Transverse colon (tissue), 4 donors: ENCODE results near the gene FNDC3B. TPM values are rescaled to one million over a fixed set of nuclear protein-coding genes. Genes with fewer than 3 reads are reported as not detected.

ENCODE experiments used
- DNase-seq: peaks from one replicate; pipeline ENCODE4 v3.0.0-alpha.2; 2019
- H3K27ac ChIP-seq, 4 donors: fragments of 200-600 bp; sonication (generic); 2 replicates each; pipeline ENCODE4 v1.5.1; 2016 to 2018; ENCODE audit warnings: inconsistent platforms in 4 of 4
- H3K27me3 ChIP-seq: fragments of 200-600 bp; sonication (generic); 2 replicates; pipeline ENCODE4 v1.5.1; 2017; ENCODE audit warnings: inconsistent platforms
- H3K36me3 ChIP-seq, 4 donors: fragments of 200-600 bp; sonication (generic); 2 replicates each; pipeline ENCODE4 v1.5.1; 2017 to 2019; ENCODE audit warnings: inconsistent platforms in 4 of 4
- H3K4me1 ChIP-seq, 4 donors: fragments of 200-600 bp; sonication (generic); 2 replicates each; pipeline ENCODE4 v1.5.1; 2017 to 2020; ENCODE audit warnings: inconsistent platforms in 4 of 4
- H3K4me3 ChIP-seq, 4 donors: fragments of 200-600 bp; sonication (generic); 1 replicate in 1 of 4; 2 replicates in 3 of 4; pipeline versions ENCODE4 v1.5.1 to v1.6.1; 2017 to 2019; ENCODE audit warnings: inconsistent platforms in 4 of 4
- H3K9me3 ChIP-seq, 2 donors: fragments of 200-600 bp; sonication (generic); 2 replicates each; pipeline ENCODE4 v1.5.1; 2017 to 2019; ENCODE audit warnings: inconsistent platforms in 2 of 2
- EP300 ChIP-seq: sonication (generic); formaldehyde crosslinking; IDR thresholded peaks from one replicate; pipeline ENCODE4 v1.6.1; 2017; ENCODE audit warnings: antibody characterized with exemption, low read depth
- POLR2A ChIP-seq: fragments of 450-650 bp; IDR thresholded peaks from one replicate; pipeline ENCODE4 v1.6.1; 2016; ENCODE audit warnings: antibody characterized with exemption, mild to moderate bottlenecking, moderate library complexity
- POLR2AphosphoS5 ChIP-seq, 3 donors: sonication (generic); formaldehyde crosslinking; IDR thresholded peaks; one replicate each; pipeline ENCODE4 v1.6.1; 2016; ENCODE audit warnings: antibody characterized with exemption in 3 of 3
- WGBS, 2 donors: methylation state at CpG; one replicate each; pipeline ENCODE4 v1.1.5; 2018; ENCODE audit warnings: low coverage in 1 of 2; 5-methylcytosine and 5-hydroxymethylcytosine counted together
- in situ Hi-C, 4 donors: fragments of 200-750 bp; cut with MboI; loops; one replicate each; pipeline versions ENCODE4 v1.15.0 to v1.15.1; 2017; ENCODE audit warnings: low sequenced_read_pairs in 3 of 4, low pct_ligation_motif_present in 1 of 4, low pct_unique_long_range_greater_than_20kb in 1 of 4
- intact Hi-C: fragments of 100-400 bp; cut with DNase I; formaldehyde crosslinking; loops from one replicate; pipeline ENCODE4 v1.15.1; 2023; ENCODE audit warnings: low total_unique reads
- total RNA-seq, 4 donors: library from RNA; depleted of rRNA; stranded (reverse); fragments of >200 nt; gene quantifications; one replicate each; pipeline ENCODE4 v1.1.0, GENCODE V29; 2016
- TF ChIP-seq, protein P1 (sequence below), 5 experiments: fragments of 200-600 bp in 3 of 5; fragments of 450-650 bp in 2 of 5; sonication (generic) in 3 of 5; IDR thresholded peaks; 1 replicate in 2 of 5; 2 replicates in 3 of 5; pipeline ENCODE4 v1.5.1; 2016 to 2017; ENCODE audit warnings: antibody characterized with exemption in 5 of 5, inconsistent platforms in 3 of 5, mild to moderate bottlenecking in 2 of 5, moderate library complexity in 1 of 5

FNDC3B gene
- total RNA-seq, 4 donors from 2014 or later, result 28.5 to 85.7 (median 44.5) TPM

DNA sequence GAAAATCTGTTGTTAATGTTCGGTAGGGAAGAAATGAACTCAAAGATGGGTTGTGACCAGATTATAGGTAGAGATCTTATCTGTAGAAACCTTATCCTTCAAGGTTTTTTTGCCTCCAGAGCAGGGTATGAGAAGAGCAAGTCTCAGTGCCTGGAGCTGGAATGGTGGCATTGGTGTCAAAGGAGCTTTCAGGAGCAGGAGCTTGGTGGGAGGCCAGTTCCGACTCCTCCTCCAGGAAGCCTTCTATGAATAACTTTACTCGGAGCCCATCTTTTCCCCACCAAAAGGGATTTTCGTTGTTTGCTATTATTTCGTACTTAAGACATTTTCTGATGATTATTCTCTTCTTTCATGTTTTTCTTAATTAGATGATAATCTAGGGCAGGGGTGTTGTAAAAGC is 317.0 kb downstream of the FNDC3B start:
- TF ChIP-seq EP300 (no peak), POLR2AphosphoS5 (IDR thresholded peaks at IDR 0.05) (no peak), POLR2A (no peak)
- TF ChIP-seq, protein P1, sequence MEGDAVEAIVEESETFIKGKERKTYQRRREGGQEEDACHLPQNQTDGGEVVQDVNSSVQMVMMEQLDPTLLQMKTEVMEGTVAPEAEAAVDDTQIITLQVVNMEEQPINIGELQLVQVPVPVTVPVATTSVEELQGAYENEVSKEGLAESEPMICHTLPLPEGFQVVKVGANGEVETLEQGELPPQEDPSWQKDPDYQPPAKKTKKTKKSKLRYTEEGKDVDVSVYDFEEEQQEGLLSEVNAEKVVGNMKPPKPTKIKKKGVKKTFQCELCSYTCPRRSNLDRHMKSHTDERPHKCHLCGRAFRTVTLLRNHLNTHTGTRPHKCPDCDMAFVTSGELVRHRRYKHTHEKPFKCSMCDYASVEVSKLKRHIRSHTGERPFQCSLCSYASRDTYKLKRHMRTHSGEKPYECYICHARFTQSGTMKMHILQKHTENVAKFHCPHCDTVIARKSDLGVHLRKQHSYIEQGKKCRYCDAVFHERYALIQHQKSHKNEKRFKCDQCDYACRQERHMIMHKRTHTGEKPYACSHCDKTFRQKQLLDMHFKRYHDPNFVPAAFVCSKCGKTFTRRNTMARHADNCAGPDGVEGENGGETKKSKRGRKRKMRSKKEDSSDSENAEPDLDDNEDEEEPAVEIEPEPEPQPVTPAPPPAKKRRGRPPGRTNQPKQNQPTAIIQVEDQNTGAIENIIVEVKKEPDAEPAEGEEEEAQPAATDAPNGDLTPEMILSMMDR (IDR thresholded peaks at IDR 0.05), result no peak

DNA sequence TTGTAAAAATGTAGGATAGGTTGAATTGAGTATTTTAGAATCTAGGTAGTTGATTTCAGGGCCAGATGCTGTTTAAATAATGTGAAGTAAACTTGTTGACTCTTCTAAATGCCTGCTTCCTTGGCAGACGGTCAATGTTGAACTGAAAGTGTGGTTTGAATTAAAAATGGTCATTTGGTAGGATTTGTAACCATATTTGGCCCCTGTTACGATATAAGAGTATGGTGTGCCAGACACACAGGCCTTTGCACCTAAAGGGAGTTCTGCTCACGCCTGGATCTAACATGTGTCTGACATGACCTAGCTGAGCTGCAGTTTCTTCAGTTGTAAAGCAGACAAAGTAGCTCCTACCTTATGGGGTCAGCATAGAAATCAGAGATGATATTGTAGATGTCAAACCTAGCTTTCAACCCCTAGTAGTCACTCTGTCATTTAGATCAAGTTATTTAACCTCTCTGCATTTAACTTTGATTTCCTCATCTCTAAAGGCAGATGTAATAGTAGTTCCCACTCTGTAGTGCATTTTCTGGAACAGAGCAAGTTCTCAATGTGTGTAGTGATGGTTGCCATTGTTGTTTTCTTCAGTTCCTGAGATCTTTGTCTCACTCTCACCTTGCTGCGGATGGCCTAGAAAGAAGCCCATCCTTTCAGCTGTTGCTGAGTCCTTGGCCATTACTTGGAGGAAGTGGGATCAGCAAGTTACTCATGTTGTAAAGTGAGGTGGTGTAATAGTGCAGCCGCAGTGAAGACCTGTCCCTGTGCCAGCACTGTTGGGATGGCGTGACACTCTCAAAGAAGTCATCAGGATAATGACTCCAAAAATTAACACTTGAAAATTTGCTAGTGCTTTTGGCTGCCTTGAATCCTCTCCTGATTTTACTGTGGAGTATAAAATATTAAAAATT is 318.7 kb downstream of the FNDC3B start:
- in situ Hi-C loops (loop anchor here in 2 of 4 donors (25.0 kb wide), 1 partner anchor 304 kb away; no protein-coding TSS in a partner anchor), intact Hi-C loops (no loop called here)
- peaks cover 0 to 24% (median 4%) of the 10 kb centered on the region in 4 donors for H3K36me3 ChIP-seq
- no peak overlapping the region for H3K27ac ChIP-seq
- H3K4me3 ChIP-seq, result no peak overlapping the region
- H3K27me3 ChIP-seq, result no peaks in the 10 kb centered on the region
- peaks cover 0 to 11% (median 7%) of the 10 kb centered on the region in 4 donors for H3K4me1 ChIP-seq
- WGBS, 2 donors, result 59 to 80% methylated on average over 3 to 6 of the region's 6 CpGs
- no peaks in the 10 kb centered on the region for H3K9me3 ChIP-seq
- TF ChIP-seq EP300 (no peak), POLR2AphosphoS5 (IDR thresholded peaks at IDR 0.05) (no peak), POLR2A (no peak)
- TF ChIP-seq, protein P1 (IDR thresholded peaks at IDR 0.05), result no peak
- no peak for DNase-seq

More for the DNA sequence above, 317.0 kb downstream of the FNDC3B start:
- Histone ChIP-seq H3K27me3 (no peaks in the 10 kb centered on the region), H3K9me3 (no peaks in the 10 kb centered on the region), H3K4me3 (no peak overlapping the region), H3K4me1 (peaks cover 0 to 11% (median 7%) of the 10 kb centered on the region in 4 donors), H3K36me3 (peaks cover 0 to 22% (median 5%) of the 10 kb centered on the region in 4 donors), H3K27ac (no peak overlapping the region)
- in situ Hi-C loops, result loop anchor here in 2 of 4 donors (25.0 kb wide), 1 partner anchor 306 kb away; no protein-coding TSS in a partner anchor
- intact Hi-C loops, result no loop called here
- DNase-seq, result no peak
- WGBS, 2 donors, result 82 to 96% methylated on average over 4 to 5 of the region's 5 CpGs

DNA sequence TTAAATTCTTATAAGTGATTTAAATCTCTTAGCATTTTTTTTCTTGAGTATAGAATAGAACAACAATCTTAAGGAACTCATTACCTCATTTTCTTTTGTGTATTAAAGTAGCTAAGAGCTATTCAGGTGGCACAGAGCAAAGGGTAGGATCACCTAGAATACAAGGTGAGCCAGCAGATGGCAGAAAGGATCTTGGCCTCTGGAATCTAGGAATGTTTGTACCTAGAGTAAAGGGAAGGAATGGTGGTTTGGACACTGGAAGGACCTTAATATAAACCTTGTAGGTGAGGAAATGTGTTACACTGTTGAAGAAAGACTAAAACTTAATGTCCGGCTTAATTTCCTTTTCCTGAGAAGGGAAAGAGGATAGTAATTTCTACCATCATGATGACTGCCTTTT is 319.9 kb downstream of the FNDC3B start:
- Histone ChIP-seq H3K27me3 (no peaks in the 10 kb centered on the region), H3K36me3 (peaks cover 0 to 18% (median 9%) of the 10 kb centered on the region in 4 donors), H3K9me3 (no peaks in the 10 kb centered on the region), H3K4me3 (no peak overlapping the region), H3K4me1 (peaks cover 0 to 11% (median 7%) of the 10 kb centered on the region in 4 donors), H3K27ac (no peak overlapping the region)
- intact Hi-C loops (no loop called here), in situ Hi-C loops (loop anchor here in 2 of 4 donors (25.0 kb wide), 1 partner anchor 303 kb away; no protein-coding TSS in a partner anchor)
- no peak for DNase-seq
- TF ChIP-seq POLR2AphosphoS5 (IDR thresholded peaks at IDR 0.05) (no peak), EP300 (no peak), POLR2A (no peak)
- TF ChIP-seq, protein P1 (IDR thresholded peaks at IDR 0.05), result no peak
- 88 to 95% methylated on average over 1 of the region's 1 CpG for WGBS, 2 donors

DNA sequence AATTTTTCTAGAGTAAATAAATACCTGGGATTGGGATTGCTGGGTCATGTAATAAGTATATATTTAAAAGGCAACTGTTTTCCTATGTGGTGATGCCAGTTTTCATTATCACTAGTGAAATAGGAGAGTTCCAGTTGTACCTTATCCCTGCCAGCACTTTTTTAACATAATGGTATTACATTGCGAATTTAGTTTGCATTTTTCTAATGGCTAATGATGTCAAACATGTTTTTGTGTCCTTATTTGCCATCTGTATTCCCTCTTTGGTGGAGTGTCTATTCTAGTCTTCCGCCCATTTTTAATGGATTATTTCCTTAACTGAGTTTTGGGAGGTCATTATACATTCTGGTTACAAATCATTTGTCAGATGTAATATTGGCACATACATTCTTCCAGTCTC is 320.6 kb downstream of the FNDC3B start:
- H3K36me3 ChIP-seq, result peaks cover 0 to 18% (median 9%) of the 10 kb centered on the region in 4 donors
- H3K27ac ChIP-seq, result no peak overlapping the region
- H3K4me1 ChIP-seq, result peaks cover 0 to 11% (median 6%) of the 10 kb centered on the region in 4 donors
- in situ Hi-C loops, result loop anchor here in 2 of 4 donors (25.0 kb wide), 1 partner anchor 302 kb away; no protein-coding TSS in a partner anchor
- H3K9me3 ChIP-seq, result no peaks in the 10 kb centered on the region
- TF ChIP-seq, protein P1 (IDR thresholded peaks at IDR 0.05), result no peak
- no peak for TF ChIP-seq POLR2AphosphoS5 (IDR thresholded peaks at IDR 0.05)
- TF ChIP-seq POLR2A, result no peak
- TF ChIP-seq EP300, result no peak
- no peak overlapping the region for H3K4me3 ChIP-seq
- intact Hi-C loops, result no loop called here
- WGBS, 2 donors, result 89 to 94% methylated on average over 2 of the region's 2 CpGs
- no peak for DNase-seq
- no peaks in the 10 kb centered on the region for H3K27me3 ChIP-seq
